GM08714 (cell line): ENCODE data around the gene CTSA.
A peak's percentile ranks its signal among the peaks of the same experiment; 100 is the strongest.

Experiments
- H3K4me3 ChIP-seq: fragments of 200-500 bp; sonication (Bioruptor generic); 2 replicates; pipeline ENCODE4 v1.5.1; 2014; ENCODE audit warnings: mild to moderate bottlenecking, low read length, inconsistent platforms
- ZNF274 ChIP-seq: IDR thresholded peaks from 2 replicates; pipeline ENCODE4 v1.6.1; 2012; ENCODE audit warnings: mild to moderate bottlenecking, low read depth, low read length

Gene CTSA

DNA sequence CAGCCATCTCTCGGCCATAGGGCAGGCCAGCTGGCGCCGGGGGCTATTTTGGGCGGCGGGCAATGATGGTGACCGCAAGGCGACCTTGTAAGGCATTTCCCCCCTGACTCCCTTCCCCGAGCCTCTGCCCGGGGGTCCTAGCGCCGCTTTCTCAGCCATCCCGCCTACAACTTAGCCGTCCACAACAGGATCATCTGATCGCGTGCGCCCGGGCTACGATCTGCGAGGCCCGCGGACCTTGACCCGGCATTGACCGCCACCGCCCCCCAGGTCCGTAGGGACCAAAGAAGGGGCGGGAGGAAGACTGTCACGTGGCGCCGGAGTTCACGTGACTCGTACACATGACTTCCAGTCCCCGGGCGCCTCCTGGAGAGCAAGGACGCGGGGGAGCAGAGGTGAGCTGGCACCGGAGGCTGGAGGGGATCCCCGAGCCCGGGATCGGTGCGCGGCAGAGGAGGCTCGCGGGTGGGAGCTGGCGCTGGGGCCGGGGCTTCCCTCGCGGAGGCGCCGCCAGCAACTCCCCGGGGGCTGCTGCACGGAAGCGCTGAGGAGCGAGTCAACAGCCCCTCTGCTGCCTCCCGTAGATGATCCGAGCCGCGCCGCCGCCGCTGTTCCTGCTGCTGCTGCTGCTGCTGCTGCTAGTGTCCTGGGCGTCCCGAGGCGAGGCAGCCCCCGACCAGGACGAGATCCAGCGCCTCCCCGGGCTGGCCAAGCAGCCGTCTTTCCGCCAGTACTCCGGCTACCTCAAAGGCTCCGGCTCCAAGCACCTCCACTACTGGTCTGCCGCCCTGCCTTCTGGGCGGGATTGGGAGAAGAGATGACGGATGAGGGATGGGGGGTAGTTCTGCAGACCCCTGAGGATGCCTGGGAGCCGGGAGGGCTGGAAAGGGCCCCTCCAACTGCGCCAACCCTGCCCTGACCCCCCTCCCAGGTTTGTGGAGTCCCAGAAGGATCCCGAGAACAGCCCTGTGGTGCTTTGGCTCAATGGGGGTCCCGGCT lies at the start of gene CTSA, which contains the start of gene NEURL2:
CTSA (plus strand) TSS at position 351 of the 999 bp plus-strand sequence; CDS start at position 585, 234 bp downstream.
NEURL2 (minus strand) TSS at position 224 of the 999 bp plus-strand sequence; CDS start at position 7, 217 bp downstream.
- no peak for TF ChIP-seq ZNF274
- H3K4me3 ChIP-seq: peak within 1 kb of the TSS; percentile 76; the same call in 1 of the 2 replicates

DNA sequence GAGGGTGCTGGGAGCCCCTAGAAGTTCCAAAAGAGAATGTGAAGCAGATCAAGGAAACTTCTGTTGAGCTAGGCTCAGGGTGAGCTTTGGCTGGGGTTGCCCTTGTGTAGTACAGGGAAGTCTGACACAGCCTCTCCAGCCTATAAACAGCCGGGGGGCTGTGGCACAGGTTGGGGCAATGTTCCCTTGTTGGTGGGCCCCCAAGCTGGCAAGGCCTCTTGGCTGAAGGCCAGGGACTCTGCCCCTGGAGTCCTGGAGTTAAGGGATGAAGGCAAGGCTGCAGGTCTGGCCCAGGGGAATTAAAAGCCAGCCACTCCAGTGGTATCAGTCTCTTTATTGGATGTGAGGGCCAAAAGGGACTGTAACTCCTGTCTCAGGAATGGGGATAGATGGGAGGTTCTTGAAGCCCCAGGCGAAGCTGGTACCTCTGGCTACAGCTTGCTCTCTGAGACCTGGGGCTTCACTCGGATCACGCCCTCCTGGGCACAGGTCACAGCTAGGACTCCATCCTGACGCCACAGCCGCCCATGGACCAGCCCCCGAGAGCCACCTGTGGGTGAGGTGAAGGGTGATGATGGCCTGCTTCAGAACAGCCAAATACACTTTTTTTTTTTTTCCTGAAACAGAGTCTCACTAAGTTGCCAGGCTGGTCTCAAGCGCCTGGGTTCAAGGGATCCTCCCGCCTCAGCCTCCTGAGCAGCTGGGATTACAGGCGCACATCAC lies 49.6 kb upstream of the CTSA start:
- H3K4me3 ChIP-seq: no peak overlapping the region
- TF ChIP-seq ZNF274: no peak

DNA sequence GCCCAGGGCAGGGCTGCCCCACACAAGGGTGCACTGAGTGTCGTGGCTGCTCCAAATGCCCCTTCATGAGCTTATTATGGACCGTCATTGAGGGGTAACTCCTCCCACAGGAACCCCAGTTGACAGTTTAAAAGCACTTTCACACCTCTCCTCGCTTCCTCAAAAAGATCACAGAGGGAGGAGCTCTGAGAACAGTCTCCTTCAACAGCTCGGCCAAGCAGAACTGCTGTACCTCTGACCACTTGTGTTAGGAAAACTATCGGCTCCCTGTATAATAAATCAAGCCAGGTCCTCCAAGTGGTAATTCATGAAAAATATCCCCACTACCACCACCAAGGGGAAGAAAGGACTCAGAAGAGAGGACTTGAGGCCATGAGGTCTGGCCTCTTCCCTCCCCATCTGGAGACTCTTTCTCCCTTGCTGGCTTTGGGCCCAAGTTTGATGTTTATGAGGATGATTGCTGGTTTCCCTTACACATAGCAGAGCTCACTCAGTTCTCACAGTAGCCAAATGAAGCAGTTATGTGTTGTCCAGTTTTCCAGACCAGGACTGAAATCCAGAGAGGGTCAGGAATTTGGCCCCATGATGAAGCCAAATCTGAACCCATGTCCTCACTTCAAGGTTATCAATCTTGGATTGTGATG lies 48.8 kb upstream of the CTSA start:
- no peak for TF ChIP-seq ZNF274
- no peak overlapping the region for H3K4me3 ChIP-seq

DNA sequence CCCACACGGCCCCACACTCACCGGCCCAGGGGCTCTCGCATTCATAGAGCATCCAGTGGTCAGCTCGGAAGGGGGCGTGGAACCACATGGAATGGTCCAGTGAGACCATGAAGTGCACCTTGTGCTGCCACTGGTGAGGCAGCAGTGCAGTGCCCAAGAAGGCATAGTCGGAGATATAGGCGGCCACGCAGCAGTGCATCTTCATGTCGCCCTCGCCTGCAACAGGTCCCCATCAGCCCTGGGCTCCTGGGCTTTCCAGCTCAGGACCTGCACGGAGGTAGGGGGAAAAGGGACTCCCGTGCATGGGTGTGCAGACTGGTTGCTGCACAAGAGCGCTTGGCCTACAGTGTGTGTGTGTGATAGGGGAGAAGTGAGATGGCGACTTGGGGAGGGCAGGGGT lies 47.6 kb upstream of the CTSA start:
- TF ChIP-seq ZNF274: no peak
- no peak overlapping the region for H3K4me3 ChIP-seq

DNA sequence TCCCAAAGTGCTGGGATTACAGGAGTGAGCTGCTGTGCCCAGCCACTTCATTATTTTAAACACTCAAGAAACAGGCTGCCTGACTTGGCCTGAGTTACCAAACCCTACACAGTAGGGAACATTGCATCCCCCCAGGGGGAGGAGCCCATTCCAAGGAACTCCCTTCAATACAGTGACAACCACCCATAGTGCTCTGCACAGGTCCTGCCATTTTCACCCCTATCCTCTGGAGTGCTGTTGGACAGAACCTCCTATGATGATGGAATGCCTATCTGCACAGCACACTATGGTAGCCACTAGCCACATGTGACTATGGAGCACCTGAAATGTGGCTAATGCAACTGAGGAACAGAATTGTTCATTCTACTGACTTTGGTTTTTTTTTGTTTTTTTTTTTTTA lies 45.7 kb upstream of the CTSA start:
- no peak overlapping the region for H3K4me3 ChIP-seq
- no peak for TF ChIP-seq ZNF274

DNA sequence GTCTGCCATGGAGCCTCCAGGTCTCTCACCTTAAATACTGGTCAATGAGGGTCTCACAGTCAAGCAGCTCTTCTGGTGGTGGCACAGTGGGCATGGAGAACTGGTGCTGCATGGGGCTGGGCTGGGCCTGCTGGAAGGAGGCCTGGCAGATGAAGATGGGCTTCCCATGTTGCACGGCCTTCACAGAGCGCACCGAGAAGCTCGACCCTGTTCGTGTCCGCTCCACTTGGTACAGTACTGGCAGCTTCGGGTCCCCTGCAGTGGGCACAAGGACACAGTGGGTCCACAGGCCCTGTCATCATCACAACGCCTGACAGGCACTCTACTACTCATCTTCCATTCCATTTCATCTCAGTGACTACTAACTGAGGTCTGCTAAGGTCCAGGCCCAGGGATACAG lies 42.7 kb upstream of the CTSA start:
- no peak overlapping the region for H3K4me3 ChIP-seq
- TF ChIP-seq ZNF274: no peak

DNA sequence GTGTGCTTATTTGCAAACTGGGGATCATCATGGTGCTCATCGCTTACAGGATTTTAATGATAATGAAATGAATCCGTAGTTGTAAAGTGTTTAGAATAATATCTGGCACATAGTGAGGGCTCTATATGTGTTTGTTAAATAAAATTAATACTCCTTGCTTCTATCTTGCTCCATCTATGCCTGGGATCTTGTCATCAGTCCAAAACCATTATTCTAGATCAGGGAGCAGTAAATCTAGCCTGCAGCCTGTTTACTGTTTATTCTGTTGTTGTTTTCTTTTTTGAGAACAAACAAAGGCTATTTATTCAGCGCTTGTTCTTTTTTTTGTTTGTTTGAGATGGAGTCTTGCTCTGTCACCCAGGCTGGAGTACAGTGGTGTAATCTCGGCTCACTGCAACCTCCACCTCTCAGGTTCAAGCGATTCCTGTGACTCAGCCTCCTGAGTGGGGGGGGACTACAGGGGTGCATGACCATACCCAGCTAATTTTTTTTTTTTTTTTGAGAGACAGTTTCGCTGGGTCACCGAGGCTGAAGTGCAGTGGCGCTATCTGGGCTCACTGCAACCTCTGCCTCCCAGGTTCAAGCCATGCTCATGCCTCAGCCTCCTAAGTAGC lies 42.1 kb upstream of the CTSA start:
- no peak for TF ChIP-seq ZNF274
- no peak overlapping the region for H3K4me3 ChIP-seq

DNA sequence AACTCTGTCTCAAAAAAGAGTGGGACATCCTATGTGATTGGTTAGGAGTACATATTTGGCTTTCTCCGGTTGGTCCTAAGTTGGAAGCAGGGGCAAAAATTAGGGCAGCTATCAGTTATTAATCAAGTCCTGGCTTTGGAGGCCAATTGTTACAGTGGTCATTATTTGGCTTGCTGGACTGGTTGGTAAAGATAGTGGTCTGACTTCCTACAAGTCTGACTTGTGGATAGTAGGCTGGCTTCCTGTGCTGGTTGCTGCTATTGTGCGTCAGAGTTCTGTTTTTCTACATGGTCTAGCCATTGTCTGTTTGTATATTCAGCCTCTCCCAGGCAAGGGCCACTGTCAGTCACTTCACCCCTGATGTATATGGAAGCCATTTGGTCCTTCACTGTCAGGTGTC lies 40.9 kb upstream of the CTSA start:
- no peak overlapping the region for H3K4me3 ChIP-seq
- no peak for TF ChIP-seq ZNF274

DNA sequence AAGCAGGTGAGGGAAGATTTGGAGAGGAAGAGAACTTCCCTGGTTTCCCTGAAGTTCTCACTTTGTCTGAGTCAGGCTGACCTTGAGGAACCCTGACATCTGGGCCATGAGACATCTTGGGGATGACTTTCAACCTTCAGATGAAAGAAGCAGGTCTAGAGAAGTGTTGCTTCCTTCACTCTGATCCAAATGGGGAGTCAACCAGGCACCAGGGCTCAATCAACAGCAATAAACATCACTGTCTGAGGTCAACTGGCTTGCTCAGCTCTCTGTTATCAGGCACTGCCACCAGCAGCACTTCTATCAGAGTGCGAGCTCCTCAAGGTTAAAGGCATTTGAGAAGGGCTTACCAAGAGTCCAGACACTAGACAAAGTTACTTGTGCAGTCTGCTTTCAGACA lies 40.2 kb upstream of the CTSA start:
- TF ChIP-seq ZNF274: no peak
- H3K4me3 ChIP-seq: no peak overlapping the region

DNA sequence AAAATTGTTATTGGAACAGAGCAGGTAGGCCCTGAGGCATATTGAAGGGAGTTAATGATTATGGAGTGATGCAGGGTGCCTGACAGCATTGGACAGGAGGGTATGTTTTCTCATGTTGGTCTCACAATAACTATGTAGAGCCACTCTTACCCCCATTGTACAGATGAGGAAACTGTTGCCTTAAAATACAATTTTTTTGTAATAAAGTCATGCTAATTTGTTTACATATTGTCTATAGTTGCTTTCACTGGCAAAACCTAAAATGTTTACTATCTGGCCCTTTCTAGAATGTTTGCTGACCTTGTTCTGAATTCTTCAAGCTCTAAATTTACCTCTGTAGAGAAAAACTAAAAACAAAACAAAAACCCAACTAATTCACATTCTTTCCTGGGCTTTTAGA lies 39.6 kb upstream of the CTSA start:
- H3K4me3 ChIP-seq: no peak overlapping the region
- TF ChIP-seq ZNF274: no peak

DNA sequence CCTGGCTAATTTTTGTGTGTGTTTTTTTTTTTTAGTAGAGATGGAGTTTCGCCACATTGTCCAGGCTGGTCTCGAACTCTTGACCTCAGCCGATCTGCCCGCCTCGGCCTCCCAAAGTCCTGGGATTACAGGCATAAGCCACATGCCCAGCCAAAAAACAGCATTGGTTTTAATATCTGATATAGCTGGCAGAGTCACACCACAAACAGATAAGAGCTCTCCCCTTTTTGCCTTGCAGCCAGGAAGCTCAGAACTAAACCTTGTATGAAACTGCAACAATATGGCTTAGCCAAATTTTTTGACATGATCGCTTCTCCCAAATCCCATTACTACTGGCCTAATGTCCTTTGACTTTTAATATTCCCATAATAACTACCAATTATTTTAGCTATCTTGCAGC lies 38.8 kb upstream of the CTSA start:
- no peak overlapping the region for H3K4me3 ChIP-seq
- TF ChIP-seq ZNF274: no peak

DNA sequence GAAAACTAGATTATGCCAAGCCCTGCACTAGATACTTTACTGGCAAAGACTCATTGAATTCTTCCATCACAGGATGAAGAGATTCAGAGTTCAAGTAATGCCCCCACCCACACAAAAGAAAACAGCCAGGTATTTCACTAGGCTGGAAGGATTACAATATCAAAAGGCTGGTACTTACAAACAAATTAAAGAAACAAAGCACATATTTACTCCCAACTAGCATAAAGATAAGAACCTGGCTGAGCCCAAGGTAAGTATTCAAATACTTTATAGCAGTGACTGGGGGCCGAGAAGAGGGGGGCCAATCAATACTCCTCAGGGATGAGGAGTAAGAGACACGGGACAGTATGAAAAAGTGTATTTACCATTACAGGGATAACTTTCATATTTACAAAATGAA lies 37.7 kb upstream of the CTSA start:
- TF ChIP-seq ZNF274: no peak
- no peak overlapping the region for H3K4me3 ChIP-seq

DNA sequence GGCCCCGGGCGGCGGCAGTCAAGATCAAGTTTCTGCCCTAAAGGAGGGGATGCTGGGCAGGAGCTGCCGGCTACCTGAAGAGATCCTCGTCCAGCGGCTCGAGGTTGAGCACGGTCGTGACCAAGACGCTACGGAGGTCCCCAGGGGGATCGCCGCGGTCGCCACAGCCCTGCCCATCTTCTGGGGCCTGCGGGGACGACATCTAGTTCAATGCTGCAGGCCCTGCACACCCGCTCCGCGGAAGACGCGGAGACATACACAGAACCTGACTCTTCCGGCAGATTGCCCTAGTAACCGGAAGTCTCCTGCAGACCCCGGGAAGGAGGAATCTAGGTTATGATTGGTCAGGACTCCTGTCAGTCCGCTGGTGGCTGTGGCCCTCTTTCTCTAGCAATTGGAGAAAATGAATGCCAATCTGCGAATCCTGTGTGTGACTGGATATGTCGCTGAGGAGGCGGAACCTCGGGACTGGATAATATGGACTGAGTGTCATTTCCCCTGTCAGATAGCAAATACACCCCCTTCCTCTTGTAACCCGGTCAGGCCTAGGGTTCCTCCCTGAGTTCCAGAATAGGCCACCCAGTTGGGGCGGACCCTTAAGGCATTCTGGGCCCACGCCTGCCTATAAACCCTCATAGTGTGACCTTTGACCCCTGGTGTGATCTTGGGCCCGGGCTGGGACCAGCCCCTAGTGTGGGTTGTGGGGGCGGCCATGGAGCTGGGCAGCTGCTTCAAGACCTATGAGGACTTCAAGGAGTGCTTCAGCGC lies 33.8 kb upstream of the CTSA start, which contains the start of the genes ACOT8 and ZSWIM3:
ACOT8 (minus strand) TSS at position 279 of the 768 bp plus-strand sequence; CDS start at position 202, 77 bp downstream.
ZSWIM3 (plus strand) TSS at position 501 of the 768 bp plus-strand sequence; CDS start at position 713, 212 bp downstream.
- peak within 1 kb of the TSS; percentile 83 for H3K4me3 ChIP-seq
- no peak for TF ChIP-seq ZNF274
